Breast epithelium (tissue), 4 donors: ENCODE data around the gene GTPBP3. TPM values are rescaled to one million over a fixed set of nuclear protein-coding genes. Genes with fewer than 3 reads are reported as not detected.
A peak's percentile ranks its signal among the peaks of the same experiment; 100 is the strongest.

Experiments
- DNase-seq, 2 donors: peaks; one replicate each; pipeline ENCODE4 v3.0.0-alpha.2; 2019; ENCODE audit warnings: low spot score in 2 of 2
- H3K27ac ChIP-seq, 2 donors: fragments of 200-600 bp; sonication (generic) in 1 of 2; one replicate each; pipeline ENCODE4 v1.5.1; 2016 to 2019; ENCODE audit warnings: mild to moderate bottlenecking in 1 of 2
- H3K27me3 ChIP-seq, 2 donors: fragments of 200-600 bp; sonication (generic) in 1 of 2; one replicate each; pipeline versions ENCODE4 v1.5.1 to v1.6.0; 2017 to 2019; ENCODE audit warnings: control low read depth in 1 of 2, mild to moderate bottlenecking in 1 of 2
- H3K36me3 ChIP-seq: fragments of 200-600 bp; one replicate; pipeline ENCODE4 v1.5.1; 2019
- H3K4me1 ChIP-seq, 2 donors: fragments of 200-600 bp; sonication (generic); one replicate each; pipeline ENCODE4 v1.5.1; 2016 to 2019; ENCODE audit warnings: control low read depth in 1 of 2
- H3K4me3 ChIP-seq, 3 donors: fragments of 200-600 bp; sonication (generic); 1 replicate in 2 of 3; 2 replicates in 1 of 3; pipeline ENCODE4 v1.5.1; 2016 to 2019; ENCODE audit warnings: mild to moderate bottlenecking in 3 of 3, moderate library complexity in 2 of 3
- H3K9me3 ChIP-seq, 2 donors: fragments of 200-600 bp; sonication (generic) in 1 of 2; one replicate each; pipeline ENCODE4 v1.5.1; 2016 to 2019; ENCODE audit warnings: control low read depth in 1 of 2
- CTCF ChIP-seq, 3 donors: fragments of 450-650 bp; IDR thresholded peaks; one replicate each; pipeline ENCODE4 v1.5.1; 2016 to 2017; ENCODE audit warnings: antibody characterized with exemption in 3 of 3, mild to moderate bottlenecking in 3 of 3, moderate library complexity in 3 of 3
- POLR2A ChIP-seq: fragments of 450-650 bp; IDR thresholded peaks from one replicate; pipeline ENCODE4 v1.6.1; 2016; ENCODE audit warnings: antibody characterized with exemption, mild to moderate bottlenecking, moderate library complexity
- POLR2AphosphoS5 ChIP-seq, 3 donors: sonication (generic); formaldehyde crosslinking; IDR thresholded peaks; one replicate each; pipeline ENCODE4 v1.6.1; 2017; ENCODE audit warnings: antibody characterized with exemption in 3 of 3
- intact Hi-C: fragments of 100-400 bp; cut with DNase I; formaldehyde crosslinking; loops from one replicate; pipeline ENCODE4 v1.15.1; 2023; ENCODE audit warnings: low total_unique reads
- total RNA-seq, 3 donors: library from RNA; depleted of rRNA; stranded (reverse); fragments of >200 nt; gene quantifications; one replicate each; pipeline ENCODE4 v1.1.0, GENCODE V29; 2016

The GTPBP3 gene
- total RNA-seq, 3 donors from 2014 or later = 15.5 to 22.6 (median 17.7) TPM

DNA sequence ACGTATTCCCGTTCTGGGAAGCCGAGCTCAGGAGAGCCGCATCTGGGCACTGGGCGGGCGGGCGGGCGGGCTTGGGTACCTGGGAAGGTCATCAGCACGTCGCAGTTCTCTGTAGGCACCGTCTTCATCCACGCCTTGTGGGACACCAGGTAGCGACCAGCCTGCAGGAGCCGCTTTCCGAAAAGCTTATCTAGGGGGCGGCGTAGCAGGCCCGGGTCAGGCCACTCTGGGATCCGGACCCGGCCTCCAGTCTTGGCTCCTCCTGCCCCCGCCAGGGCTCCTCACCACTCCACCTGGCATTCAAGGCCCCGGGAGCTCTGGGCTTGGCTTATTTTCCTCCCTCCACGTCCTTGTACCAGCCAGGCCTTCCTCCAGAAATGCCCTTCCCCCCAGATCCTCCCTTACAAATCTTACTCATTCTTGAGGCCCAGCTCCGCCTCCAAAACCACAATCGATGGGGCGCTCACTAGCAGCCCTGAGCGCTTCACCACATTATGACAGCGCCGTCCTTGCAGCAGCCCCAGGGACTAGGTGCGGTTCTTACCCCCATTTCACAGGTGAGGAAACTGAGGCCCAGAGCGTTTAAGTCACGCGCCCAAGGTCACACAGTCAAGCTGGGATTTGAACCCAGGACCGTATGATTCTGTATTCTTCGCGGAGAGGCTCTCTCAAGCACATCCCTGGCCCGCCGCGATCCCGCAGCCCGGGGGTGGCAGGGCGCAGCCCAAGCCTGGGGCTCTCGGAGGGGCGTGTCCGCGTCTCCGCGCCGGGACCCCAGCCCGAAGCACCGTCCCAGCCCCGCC, 3.5 kb upstream of the GTPBP3 start:
- Histone ChIP-seq H3K4me3 (peak overlapping the region; percentile 69 to 90 (median 77)), H3K36me3 (no peaks in the 10 kb centered on the region), H3K4me1 (peaks cover 5 to 13% of the 10 kb centered on the region in 2 donors), H3K27me3 (no peaks in the 10 kb centered on the region), H3K9me3 (no peaks in the 10 kb centered on the region), H3K27ac (peak overlapping the region; percentile 45 to 81)
- DNase-seq = no peak
- intact Hi-C loops = no loop called here
- TF ChIP-seq POLR2AphosphoS5 (IDR thresholded peaks at IDR 0.05) (no peak), CTCF (IDR thresholded peaks at IDR 0.05) (no peak), POLR2A (no peak)

DNA sequence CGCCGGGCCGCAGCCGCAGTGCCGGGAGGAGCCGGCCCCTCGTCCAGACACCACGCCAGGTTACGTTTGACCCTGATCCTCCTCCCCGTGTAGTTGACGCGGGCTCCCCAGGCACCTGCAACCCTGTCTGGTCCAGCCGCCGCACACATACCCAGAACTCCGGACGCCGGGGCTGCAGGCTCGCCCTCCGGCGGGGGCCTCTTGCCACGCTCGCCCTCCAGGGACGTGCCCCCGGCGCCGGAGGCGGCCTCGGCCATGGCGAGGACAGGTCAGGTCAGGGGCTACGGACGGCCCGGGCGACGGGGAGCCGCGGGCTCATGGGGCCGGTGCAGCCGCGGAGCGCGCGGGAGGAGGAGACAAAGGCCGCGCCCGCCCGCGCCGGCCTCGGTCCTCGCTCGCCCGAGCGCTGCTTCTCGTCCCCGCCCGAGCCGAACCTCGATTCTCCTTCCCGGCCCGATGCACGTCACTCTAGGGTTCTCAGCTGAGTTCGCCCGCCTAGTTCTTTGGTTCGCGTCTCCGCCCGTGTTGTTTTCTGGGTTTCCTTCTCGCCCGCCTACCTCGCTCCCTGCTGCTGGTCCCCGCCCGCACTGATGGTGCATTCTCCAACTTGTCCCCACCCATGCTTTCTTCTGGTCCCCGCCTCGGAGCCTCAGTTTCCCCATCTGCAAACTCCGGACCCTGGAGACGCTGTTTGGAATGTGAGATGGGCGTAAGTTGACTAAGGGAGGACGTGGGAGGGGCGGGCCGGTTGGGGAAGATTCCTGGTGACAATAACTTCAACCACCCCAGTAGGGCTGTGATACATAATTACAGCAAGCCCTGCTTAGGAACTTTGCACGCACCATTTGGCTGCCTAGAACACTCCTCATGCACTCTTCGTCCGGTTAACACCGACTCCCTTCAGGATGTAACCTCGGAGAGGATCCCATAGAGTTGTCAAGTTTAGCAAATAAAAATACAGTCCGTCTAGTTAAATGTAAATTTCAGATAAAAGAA, 2.6 kb upstream of the GTPBP3 start, which contains the start of gene ANO8:
Gene ANO8, minus strand, starts transcription at position 442 of the 996 bp plus-strand sequence. Its CDS starts 185 bp downstream, at position 257.
- TF ChIP-seq POLR2AphosphoS5 (IDR thresholded peaks at IDR 0.05) = peak in 2 of 3 donors; percentile 28 to 35
- TF ChIP-seq POLR2A = no peak
- no peaks in the 10 kb centered on the region for H3K36me3 ChIP-seq
- peak within 1 kb of the TSS; percentile 69 to 90 (median 77) for H3K4me3 ChIP-seq
- no peaks in the 10 kb centered on the region for H3K9me3 ChIP-seq
- H3K27me3 ChIP-seq = no peaks in the 10 kb centered on the region
- peak; percentile 86 to 93 for DNase-seq
- intact Hi-C loops = no loop called here
- peak within 1 kb of the TSS; percentile 45 to 81 for H3K27ac ChIP-seq
- H3K4me1 ChIP-seq = peaks cover 5 to 13% of the 10 kb centered on the region in 2 donors

- Histone ChIP-seq H3K9me3 (no peaks in the 10 kb centered on the region), H3K4me1 (peaks cover 5 to 13% of the 10 kb centered on the region in 2 donors), H3K27me3 (no peaks in the 10 kb centered on the region), H3K4me3 (peak overlapping the region in 2 of 3 donors; percentile 77 to 90), H3K27ac (no peak overlapping the region), H3K36me3 (no peaks in the 10 kb centered on the region)
- no peak for DNase-seq
- TF ChIP-seq CTCF (IDR thresholded peaks at IDR 0.05) (no peak), POLR2A (no peak), POLR2AphosphoS5 (IDR thresholded peaks at IDR 0.05) (no peak)
- intact Hi-C loops = no loop called here
These were observed 1.8 kb upstream of the GTPBP3 start for GRCh38 chr19:17335575-17335974.

DNA sequence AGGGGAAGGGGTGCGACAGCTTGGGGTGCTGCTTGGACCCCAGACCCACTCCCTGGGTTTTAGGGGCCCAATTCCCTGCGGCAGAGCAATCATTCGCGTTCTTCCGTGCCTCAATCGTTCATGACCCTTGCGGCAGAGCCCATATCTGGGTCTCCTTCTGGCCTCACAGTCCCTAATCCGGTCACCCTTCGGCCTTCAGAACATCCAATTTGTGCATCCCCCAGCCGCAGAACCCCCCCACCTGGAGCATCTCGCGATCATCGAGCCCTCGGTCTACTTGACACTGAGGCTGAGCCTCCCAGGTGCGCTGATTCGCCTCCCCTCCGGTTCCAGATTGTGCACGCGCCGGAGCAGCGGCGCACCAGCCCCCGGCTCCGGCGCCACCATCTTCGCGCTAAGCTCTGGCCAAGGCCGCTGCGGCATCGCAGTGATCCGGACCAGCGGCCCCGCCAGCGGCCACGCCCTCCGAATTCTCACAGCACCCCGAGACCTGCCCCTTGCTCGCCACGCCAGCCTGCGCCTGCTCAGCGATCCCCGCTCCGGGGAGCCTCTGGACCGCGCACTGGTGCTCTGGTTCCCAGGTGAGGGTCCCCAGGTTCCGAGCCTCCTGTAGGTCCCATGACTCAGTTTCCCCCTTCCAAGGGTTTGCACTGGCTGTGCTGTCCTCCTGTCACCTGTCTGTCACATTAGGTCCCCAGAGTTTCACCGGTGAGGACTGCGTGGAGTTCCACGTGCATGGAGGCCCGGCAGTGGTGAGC, 501 bp downstream of the GTPBP3 start:
- intact Hi-C loops = no loop called here
- DNase-seq = no peak
- Histone ChIP-seq H3K27me3 (no peaks in the 10 kb centered on the region), H3K27ac (peak overlapping the region; percentile 93 to 97), H3K4me1 (peaks cover 5 to 13% of the 10 kb centered on the region in 2 donors), H3K9me3 (no peaks in the 10 kb centered on the region), H3K4me3 (peak overlapping the region; percentile 70 to 87 (median 86)), H3K36me3 (no peaks in the 10 kb centered on the region)
- TF ChIP-seq CTCF (IDR thresholded peaks at IDR 0.05) (no peak), POLR2AphosphoS5 (IDR thresholded peaks at IDR 0.05) (no peak), POLR2A (no peak)
